Left renal cortex interstitium (tissue), 4 donors: ENCODE data around the gene ZNF292. TPM values are rescaled to one million over a fixed set of nuclear protein-coding genes. Genes with fewer than 3 reads are reported as not detected.
"Not testable (repeated sequence)": the region's sequence is repeated elsewhere in the genome, so short reads cannot be mapped to it uniquely, and the experiment has no call there.

Experiments
- DNase-seq, 4 donors: peaks; one replicate each; pipeline ENCODE4 v3.0.0-alpha.2; 2013; ENCODE audit warnings: low read depth in 4 of 4, low spot score in 2 of 4, missing footprints in 1 of 4
- polyA plus RNA-seq, 4 donors: library from polyadenylated mRNA; unstranded; fragments of 120-200 nt; gene quantifications; one replicate each; pipeline ENCODE4 v1.2.1, GENCODE V29; 2013; ENCODE audit not compliant: insufficient read length in 4 of 4

ZNF292 gene
- polyA plus RNA-seq, 4 donors, result 31.6 to 46.1 (median 39.4) TPM

DNA sequence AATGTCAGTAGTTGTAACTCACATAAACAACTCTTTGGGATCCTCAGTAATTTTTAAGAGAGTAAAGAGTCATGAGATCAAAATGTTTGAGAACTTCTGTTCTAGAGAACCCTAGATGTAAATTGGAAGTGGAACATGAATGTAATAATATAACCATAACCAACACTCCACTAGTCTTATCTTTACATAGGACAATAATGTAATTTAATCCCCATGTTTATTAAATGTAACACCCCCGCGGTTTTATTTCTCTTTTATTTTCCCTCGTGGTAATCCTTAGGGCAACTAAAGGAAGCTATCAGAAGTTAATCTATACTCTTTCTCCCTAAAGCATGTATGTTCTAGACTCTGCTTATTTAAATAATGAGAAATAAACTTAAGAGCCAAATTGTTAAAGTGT, 54.4 kb downstream of the ZNF292 start:
- no peak for DNase-seq

DNA sequence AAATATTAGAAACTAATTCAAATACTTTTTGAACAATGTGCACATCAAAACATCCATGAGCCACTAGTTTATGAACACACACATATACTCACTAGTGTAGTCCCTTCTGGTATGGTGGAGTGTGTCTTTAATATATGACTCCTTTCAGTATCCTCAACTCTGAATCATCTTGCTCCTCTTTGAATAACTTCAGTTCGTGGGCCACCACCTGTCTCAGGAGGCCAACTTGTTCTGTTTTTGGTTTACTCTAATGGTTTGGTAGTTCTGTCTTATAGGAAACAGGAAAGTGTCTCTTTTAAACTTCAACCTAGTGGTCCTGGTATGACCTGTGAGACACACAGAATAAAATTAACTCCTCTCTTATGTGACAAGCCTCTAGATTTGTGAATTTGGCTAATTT, 55.6 kb downstream of the ZNF292 start:
- DNase-seq, result no peak

DNA sequence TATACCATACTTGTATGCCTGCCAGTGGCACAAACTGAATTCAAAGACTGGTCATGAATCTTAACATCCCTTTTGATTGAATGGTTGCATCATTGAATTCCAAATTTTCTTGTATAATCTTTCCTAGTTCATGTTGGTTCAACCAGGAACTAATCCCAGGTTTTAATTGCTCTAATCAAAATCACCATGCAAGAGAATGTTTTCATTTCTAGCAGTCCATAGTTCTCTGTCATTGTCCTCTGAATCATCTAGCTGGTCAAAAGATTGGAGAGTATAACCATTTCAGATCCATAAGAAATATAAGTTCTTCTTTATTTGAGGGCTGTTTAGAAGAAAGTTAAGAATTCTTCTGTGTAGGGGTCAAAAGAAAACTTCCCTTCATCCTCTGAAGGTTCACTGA, 57.2 kb downstream of the ZNF292 start:
- no peak for DNase-seq

DNA sequence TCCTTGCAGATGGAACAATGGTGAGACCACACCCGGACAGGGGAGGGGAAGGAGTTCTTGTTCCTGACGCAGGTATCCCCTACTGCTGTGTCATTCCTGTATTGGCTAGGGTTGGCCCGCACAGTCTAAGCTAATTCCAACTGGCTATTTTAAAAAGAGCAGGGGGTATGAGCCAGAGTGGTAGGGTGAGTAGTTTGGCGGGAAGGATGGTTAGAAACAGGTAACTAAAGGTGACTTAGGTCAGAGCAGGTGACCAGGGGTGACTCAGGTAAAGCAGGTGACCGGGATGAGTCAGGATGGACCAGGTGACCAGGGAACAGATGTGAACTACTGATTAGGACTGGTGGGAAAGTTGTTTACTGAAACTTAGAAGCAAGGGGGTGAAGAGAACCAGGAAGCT, 58.0 kb downstream of the ZNF292 start:
- no peak for DNase-seq

DNA sequence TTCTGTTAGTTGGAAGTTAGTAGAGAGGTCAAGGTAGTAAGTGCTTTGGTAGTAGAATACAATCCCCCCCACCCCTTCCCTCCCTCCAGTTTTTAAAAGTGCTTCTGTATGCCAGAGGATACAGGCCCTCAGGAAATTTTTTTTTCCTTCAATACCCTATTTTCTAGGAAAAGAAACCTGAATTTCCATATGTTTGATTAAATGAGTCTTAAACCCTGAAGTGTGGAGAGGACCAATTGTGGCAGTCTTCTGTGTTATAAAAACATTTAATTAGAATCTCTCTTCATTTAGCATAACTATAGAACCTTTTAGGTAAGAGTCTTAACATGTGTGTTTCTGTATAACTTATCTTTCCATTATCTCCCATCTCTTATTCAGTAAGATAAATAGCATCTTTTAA, 59.5 kb downstream of the ZNF292 start:
- DNase-seq, result no peak

DNA sequence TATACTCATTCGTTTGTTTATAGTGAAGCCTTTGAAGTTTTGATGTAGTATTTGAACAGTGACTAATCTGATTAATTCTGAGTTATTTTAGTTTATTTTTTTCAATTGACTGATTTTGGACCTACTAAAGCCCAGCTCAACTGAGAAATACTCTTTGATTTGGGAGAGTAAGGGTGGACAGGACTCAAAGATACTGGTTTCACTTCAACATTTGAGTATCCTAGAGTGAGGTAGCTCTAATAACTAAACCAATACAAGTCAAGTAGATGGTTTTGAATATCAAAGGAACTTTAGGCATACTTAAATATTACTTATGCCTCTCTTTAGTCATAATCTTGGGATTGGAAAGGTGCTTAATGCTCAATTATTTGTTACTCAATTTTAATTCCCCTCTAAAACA, 65.6 kb downstream of the ZNF292 start:
- DNase-seq, result no peak

DNA sequence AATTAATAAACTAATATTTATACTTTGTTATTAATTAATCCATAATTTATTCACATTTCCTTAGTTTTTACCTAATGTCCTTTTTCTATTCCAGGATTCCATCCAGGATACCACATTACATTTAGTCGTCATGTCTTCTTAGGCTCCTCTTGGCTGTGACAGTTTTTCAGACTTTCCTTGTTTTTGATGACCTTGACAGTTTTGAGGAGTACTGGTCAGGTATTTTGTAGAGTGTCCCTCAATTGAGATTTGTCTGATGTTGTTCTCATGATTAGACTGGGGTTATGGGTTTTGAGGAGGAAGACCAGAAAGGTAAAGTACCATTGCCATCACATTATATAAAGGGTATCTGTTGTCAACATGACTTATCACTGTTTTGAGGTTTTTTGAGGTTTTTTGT, 67.3 kb downstream of the ZNF292 start:
- DNase-seq, result no peak

DNA sequence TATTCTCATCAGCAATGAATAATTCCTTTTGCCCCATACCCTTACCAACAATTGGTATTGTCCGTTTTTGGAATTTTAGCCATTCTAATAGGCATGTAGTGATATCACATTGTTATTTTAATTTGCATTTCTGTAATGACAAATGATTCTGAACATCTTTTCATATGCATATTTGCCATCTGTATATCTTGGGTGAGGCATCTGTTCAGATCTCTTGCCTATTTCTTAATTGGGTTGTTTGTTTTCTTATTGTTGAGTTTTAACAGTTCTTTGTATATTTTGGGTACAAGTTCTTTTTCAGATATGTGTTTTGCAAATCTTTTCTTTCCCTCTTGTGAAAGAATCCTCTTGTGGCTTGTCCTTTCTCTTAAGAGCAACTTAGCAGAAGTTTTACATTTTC, 69.6 kb downstream of the ZNF292 start:
- DNase-seq, result no peak

DNA sequence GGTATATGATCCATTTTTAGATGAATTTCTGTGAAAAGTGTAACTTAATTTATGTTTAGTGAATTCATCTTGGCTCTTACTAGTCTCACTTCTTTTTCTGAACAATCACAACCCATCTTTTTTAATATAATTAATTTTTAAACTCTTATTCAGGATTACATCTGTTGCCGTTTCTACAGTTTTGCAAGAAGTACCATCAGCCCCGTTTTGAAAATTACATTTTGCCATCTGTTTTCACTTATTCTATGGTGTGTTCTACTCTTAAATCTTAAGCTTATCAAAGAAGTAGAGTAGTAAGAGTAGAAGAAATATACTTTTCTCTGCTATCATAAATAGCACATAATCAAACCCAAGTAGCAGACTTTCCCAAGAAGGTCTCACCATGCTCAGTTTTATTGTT, 70.1 kb downstream of the ZNF292 start:
- DNase-seq, result no peak

DNA sequence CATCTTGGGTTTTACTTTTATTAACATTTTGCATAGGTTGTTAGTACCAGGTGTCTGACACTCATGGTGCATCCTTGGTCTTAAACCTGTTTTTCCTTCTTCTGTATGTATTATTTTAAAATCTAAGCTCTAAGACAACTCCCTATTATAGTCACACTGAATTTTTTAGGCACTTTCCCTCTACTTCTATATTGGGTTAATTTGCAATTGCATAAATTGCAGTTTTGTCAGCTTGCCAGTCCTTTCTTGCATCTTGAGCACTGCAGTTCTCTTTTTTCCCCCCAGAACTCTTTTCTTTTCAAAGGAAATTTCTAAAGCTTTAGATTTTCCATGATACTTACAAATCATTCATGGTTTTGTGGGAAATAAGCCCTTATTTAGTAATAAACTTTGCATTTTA, 70.6 kb downstream of the ZNF292 start:
- DNase-seq, result no peak

DNA sequence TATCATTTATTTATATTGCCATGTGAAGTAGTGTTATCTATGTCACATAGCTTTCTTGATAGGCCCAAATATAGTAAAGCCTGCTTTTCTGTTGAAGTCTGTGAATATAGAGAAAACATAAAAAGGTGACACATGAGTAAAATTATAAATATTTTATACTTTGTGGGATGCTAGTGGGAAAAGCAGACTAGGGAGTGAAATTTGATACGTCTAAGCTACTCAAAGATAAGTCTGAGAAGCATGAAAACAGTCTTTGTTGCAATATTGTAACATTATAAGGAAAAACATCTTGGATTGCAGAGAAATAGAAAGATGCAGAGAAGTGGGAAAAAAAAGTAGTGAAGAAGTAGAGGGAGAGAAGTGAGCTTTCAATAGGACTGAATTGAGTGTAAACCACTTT, 75.4 kb downstream of the ZNF292 start:
- no peak for DNase-seq

DNA sequence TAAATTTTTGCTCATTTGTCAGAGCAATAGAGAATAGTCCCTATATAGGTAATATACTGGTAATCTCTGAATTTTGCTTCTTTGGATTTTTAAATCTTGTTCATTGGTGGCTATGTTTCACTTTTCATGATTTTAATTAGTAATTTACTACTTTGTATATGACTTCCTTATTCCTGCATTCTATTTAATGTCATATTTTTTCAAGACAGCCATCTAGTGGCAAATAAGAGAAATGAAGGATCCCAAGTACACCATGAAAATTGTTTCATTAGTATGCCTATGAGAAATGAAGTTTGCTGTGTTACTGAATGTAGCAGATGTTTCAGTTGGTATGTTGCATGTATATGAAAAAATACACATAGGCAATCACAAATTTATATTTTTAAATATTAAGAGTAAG, 82.4 kb downstream of the ZNF292 start:
- no peak for DNase-seq

DNA sequence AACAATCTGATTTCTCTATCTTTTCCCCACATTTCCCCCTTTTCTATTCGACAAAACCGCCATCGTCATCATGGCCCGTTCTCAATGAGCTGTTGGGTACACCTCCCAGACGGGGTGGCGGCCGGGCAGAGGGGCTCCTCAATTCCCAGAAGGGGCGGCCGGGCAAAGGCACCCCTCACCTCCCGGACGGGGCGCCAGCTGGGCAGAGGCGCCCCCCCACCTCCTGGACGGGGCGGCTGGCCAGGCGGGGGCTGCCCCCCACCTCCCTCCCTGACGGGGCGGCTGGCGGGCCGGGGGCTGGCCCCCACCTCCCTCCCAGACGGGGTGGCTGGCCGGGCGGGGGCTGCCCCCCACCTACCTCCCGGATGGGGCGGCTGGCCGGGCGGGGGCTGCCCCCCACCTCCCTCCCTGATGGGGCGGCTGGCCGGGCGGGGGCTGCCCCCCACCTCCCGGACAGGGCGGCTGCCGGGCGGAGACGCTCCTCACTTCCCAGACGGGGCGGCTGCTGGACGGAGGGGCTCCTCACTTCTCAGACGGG, 83.8 kb downstream of the ZNF292 start:
- DNase-seq, result not testable (repeated sequence)

DNA sequence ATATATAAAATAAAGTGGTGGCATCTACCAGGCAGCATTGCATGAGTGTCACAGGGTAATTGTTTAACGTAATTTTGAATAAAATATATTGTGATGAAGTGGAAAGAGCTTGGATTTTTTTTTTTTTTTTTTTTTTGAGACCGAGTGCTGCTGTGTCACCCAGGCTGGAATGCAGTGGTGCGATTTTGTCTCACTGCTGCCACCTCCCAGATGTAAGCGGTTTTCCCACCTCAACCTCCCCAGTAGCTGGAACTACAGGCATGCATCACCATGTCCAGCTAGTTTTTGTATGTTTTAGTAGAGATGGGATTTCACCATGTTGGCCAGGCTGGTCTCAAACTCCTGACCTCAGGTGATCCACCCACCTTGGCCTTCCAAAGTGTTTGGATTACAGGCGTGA, 85.9 kb downstream of the ZNF292 start:
- no peak for DNase-seq

DNA sequence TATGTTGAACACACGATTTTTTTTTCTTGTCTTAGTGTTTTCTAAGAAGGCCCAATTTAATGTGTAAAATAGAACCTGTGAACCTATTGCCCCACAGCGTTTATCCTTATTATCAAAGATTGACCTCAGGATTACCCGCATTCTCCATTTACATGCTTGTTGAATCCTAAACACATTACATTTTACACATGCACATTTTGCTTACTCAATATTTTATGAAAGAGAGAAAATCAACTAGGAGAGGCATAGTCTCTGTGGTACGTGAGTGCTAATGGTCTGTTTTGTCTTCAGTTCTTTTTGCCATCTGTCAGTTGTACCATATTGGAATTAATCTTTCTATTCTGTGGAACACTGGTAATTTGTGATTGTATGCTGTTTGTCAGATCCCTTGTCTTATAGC, 86.9 kb downstream of the ZNF292 start:
- no peak for DNase-seq

DNA sequence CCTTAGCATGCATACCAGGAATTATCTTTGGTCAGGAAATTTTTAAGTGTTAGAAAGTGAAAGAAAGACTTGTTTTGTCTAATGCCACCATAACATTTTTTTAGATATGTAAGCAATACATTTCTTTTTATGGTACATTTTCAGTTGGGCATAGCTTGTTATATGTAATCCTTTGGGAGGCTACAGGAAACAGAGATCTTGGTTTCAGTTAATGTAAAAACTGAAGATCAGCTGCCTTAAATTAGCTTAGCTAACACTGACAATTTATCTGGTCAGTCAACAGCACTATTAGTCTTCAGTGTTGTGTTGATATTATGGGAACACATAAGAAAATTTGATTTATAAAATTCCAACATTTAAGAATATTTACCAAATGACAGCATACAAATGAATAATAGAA, 88.4 kb downstream of the ZNF292 start:
- DNase-seq, result no peak

DNA sequence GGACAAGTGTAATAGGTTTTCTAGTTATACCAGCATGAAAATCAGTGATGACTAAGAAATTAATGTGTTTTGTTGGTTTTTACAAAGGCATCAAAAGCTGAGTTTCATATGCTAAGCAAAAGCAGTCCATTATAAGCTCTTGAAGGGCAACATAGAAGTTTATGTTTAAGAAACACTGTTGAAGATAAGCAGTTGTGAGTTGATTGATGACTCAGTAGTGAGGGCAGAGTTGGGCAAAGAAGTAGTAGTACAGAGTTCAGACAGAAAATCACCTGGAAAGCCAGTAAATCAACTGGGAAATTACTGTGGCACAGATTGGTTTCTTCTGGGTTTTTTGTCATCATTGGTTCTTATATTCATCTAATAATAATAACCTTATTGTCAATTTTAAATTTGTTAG, 89.0 kb downstream of the ZNF292 start:
- no peak for DNase-seq

DNA sequence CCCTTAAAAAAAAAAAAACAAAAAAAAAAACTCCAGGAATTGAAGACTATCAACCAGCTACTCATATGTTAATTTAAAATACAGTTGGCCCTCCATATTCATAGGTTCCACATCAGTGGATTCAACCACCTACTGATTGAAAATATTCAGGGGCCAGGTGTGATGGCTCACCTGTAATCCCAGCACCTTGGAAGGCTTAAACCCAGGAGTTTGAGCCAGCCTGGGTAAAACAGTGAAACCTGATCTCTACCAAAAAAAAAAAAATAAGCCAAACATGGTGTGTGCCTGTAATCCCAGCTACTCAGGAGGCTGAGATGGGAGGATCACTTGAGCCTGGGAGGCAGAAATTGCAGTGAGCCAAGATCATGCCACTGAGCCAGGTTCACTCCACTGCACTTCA, 94.7 kb downstream of the ZNF292 start:
- no peak for DNase-seq

DNA sequence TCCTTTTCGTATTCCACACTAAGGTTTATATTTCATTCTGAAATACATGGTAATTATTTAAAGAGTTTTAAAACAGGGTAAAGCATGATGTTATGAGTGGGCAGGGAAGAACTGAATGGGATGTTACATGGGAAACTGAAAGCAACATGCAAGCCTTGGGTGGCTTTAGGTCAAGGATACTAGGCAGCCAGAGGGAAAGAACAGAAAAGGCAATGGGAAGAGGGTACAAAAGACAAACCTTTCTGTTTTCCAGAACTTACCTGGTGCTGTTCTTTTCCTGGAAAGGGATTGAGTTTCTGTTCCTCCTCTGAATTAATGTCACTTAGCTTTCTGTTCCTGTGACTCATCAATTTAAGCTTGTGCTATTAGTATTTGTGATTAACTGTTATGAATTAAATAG, 95.9 kb downstream of the ZNF292 start:
- no peak for DNase-seq

DNA sequence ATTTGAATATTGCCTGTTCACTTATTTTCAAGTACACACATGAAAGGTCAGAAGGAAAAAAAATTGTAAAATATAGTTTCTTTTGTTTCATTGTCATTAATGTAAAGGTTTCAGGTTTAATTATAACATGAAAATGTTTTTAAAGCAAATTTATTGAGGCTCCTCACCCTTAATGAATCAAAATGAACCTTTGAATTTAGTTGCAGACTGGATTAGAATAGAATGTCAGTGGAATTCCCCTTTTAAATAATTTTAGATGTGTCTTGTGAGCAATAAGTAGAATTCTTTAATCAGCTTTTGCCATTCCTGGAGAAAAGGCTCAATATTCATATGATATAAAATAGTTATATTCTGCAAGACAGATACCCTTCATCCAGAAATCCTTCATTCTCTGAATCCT, 96.4 kb downstream of the ZNF292 start:
- no peak for DNase-seq

DNA sequence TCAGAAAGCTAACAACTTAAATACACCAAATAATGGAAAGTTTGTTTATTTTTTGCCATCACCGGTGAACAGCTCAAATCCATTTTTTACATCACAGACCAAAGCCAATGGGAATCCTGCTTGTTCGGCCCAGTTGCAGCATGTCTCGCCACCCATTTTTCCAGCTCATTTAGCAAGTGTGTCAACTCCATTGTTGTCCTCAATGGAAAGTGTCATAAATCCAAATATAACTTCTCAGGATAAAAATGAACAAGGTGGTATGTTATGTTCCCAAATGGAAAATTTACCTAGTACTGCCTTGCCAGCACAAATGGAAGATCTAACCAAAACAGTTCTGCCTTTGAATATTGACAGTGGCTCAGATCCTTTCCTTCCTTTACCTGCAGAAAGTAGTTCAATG, 101.7 kb downstream of the ZNF292 start:
- no peak for DNase-seq

DNA sequence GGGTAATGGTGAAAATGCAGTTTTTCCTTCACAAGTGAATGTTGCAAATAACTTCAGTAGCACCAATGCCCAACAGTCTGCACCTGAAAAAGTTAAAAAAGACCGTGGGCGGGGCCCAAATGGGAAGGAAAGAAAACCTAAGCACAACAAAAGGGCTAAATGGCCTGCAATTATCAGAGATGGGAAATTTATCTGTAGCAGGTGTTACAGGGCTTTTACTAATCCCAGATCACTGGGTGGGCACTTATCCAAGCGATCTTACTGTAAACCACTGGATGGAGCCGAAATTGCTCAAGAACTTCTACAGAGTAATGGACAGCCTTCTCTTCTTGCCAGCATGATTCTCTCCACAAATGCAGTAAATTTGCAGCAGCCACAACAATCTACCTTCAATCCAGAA, 102.2 kb downstream of the ZNF292 start:
- DNase-seq, result no peak

DNA sequence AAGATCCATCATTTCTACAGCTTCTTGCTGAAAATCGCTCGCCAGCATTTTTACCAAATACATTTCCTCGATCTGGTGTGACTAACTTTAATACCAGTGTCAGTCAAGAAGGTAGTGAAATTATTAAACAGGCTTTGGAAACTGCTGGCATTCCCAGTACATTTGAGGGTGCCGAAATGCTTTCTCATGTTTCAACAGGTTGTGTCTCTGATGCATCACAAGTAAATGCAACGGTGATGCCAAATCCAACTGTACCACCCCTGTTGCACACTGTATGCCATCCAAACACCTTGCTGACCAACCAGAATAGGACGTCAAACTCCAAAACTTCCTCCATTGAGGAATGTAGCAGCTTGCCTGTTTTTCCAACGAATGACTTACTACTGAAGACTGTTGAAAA, 102.6 kb downstream of the ZNF292 start:
- DNase-seq, result no peak

DNA sequence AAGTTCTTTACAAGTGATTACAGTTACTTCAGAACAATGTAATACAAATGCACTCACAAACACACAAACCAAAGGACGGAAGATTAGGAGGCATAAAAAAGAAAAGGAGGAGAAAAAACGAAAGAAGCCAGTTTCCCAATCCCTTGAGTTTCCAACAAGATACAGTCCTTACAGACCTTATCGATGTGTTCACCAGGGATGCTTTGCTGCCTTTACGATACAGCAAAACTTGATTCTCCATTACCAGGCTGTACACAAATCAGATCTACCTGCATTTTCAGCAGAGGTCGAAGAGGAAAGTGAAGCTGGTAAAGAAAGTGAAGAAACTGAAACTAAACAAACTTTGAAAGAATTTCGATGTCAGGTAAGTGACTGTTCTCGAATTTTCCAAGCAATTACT, 104.4 kb downstream of the ZNF292 start:
- DNase-seq, result no peak
